GM12891 (cell line): Measurements from ENCODE around the gene SNRPN.

Source experiments
- POLR2A ChIP-seq: IDR thresholded peaks from 2 replicates; pipeline ENCODE4 v1.6.1; 2011; ENCODE audit warnings: low read depth, low read length, control low read depth
- TAF1 ChIP-seq: IDR thresholded peaks from 2 replicates; pipeline ENCODE4 v1.6.1; 2011; ENCODE audit warnings: low read depth, low read length, control low read depth

- TF ChIP-seq POLR2A, result peak; percentile 84
- peak; percentile 56; the same call in 1 of the 2 replicates for TF ChIP-seq TAF1
These were observed at the start of gene SNRPN, which contains the start of gene SNURF for GRCh38 chr15:24954783-24955530.
